GM12878 (cell line): Measurements from ENCODE around the gene SPRY2. TPM values are rescaled to one million over a fixed set of nuclear protein-coding genes. Genes with fewer than 3 reads are reported as not detected.

Experiments
- ATAC-seq: fragments of 200-7000 bp; cut with Tn5 transposase; 3 replicates; pipeline ENCODE4 v1.9.1; 2020; ENCODE audit warnings: mild to moderate bottlenecking, moderate library complexity
- BruUV-seq: library from RNA; stranded (reverse); fragments of 400-500 nt; replicated peaks from 2 replicates; lab custom pipeline; 2021; lab: Mats Ljungman, UMichigan
- CTCF ChIA-PET: fragments of 300-600 bp; sonication (Branson Sonifier 250); formaldehyde crosslinking; extraction: SDS; loops from one replicate; lab custom pipeline; 2021; ENCODE audit warnings: inconsistent platforms; lab: Yijun Ruan, JAX
- POLR2A ChIA-PET: fragments of 350-600 bp; formaldehyde crosslinking; extraction: SDS; loops from one replicate; lab custom pipeline; 2021; ENCODE audit warnings: inconsistent platforms; lab: Charles Lee
- RAD21 ChIA-PET: fragments of 300-600 bp; sonication (Branson Sonifier 250); formaldehyde crosslinking; loops from one replicate; lab custom pipeline; 2023; ENCODE audit warnings: antibody characterized with exemption; ENCODE audit not compliant: unreplicated experiment; lab: Charles Lee
- SMC1A ChIA-PET: fragments of 300-600 bp; sonication (Branson Sonifier 250); formaldehyde crosslinking; loops from one replicate; lab custom pipeline; 2023; ENCODE audit not compliant: unreplicated experiment, uncharacterized antibody; lab: Charles Lee
- DNase-seq: peaks from one replicate; pipeline ENCODE4 v3.0.0-alpha.2; 2011; ENCODE audit warnings: low read depth, low spot score
- FAIRE-seq: peaks from 3 replicates; lab custom pipeline; 2011; peaks lifted over from hg19 to GRCh38; lab: Jason Lieb, UNC
- H2AFZ ChIP-seq: 2 replicates; pipeline ENCODE4 v1.6.0; 2011; ENCODE audit warnings: low read depth, low read length, control low read depth; ENCODE audit not compliant: control insufficient read depth
- H3K27ac ChIP-seq: 2 replicates; pipeline ENCODE4 v1.5.1; 2011; ENCODE audit warnings: control low read depth; ENCODE audit not compliant: control insufficient read depth, insufficient read depth
- H3K27me3 ChIP-seq, 2 experiments: replicated peaks in 1 of 2; 2 replicates each; pipeline versions ENCODE4 v1.6.0 to v1.6.1; 2011; ENCODE audit warnings: low read length in 1 of 2; ENCODE audit not compliant: control insufficient read depth in 2 of 2, insufficient read depth in 2 of 2
- H3K36me3 ChIP-seq, 2 experiments: 2 replicates each; pipeline ENCODE4 v1.5.1; 2011; ENCODE audit warnings: low read length in 1 of 2; ENCODE audit not compliant: control insufficient read depth in 2 of 2, insufficient read depth in 2 of 2
- H3K4me1 ChIP-seq: 2 replicates; pipeline ENCODE4 v1.6.1; 2011; ENCODE audit warnings: mild to moderate bottlenecking, low read length, moderate library complexity, mixed read lengths; ENCODE audit not compliant: control insufficient read depth, insufficient read depth
- H3K4me2 ChIP-seq: 2 replicates; pipeline ENCODE4 v1.6.0; 2011; ENCODE audit warnings: control low read depth; ENCODE audit not compliant: control insufficient read depth, insufficient read depth
- H3K4me3 ChIP-seq: fragments of 200-600 bp; sonication (generic); 2 replicates; pipeline ENCODE4 v1.5.1; 2016
- H3K79me2 ChIP-seq: 2 replicates; pipeline ENCODE4 v1.6.0; 2011; ENCODE audit warnings: low read length; ENCODE audit not compliant: control insufficient read depth, insufficient read depth
- H3K9ac ChIP-seq: 2 replicates; pipeline ENCODE4 v1.8.0; 2011; ENCODE audit warnings: low read length, control low read depth, mixed read lengths; ENCODE audit not compliant: control insufficient read depth, insufficient read depth
- H3K9me3 ChIP-seq: replicated peaks from 3 replicates; pipeline ENCODE4 v1.5.1; 2011; ENCODE audit warnings: mild to moderate bottlenecking, low read length; ENCODE audit not compliant: control insufficient read depth, insufficient read depth
- H4K20me1 ChIP-seq: 2 replicates; pipeline ENCODE4 v1.6.0; 2011; ENCODE audit not compliant: control insufficient read depth, insufficient read depth
- BACH1 ChIP-seq: fragments of 450-650 bp; IDR thresholded peaks from 2 replicates; pipeline ENCODE4 v1.6.1; 2017; ENCODE audit warnings: mild to moderate bottlenecking, borderline replicate concordance
- CBX3 ChIP-seq: fragments of 200-600 bp; sonication (generic); IDR thresholded peaks from 2 replicates; pipeline ENCODE4 v1.6.1; 2016; ENCODE audit warnings: low read depth, borderline replicate concordance
- CTCF ChIP-seq, 3 experiments: IDR thresholded peaks in 2 of 3; conservative IDR thresholded peaks in 1 of 3; 2 replicates each; pipeline ENCODE4 v1.5.1; 2011; ENCODE audit warnings: low read depth in 3 of 3, low read length in 3 of 3, mild to moderate bottlenecking in 3 of 3, control low read depth in 2 of 3, moderate library complexity in 2 of 3, inconsistent platforms in 1 of 3, mixed read lengths in 1 of 3; ENCODE audit not compliant: control insufficient read depth in 2 of 3, insufficient read depth in 1 of 3; ENCODE audit errors: extremely low read depth in 1 of 3
- MTA3 ChIP-seq: IDR thresholded peaks from 2 replicates; pipeline ENCODE4 v1.6.1; 2012; ENCODE audit warnings: low read length, inconsistent platforms, borderline replicate concordance
- MYC ChIP-seq: IDR thresholded peaks from 2 replicates; pipeline ENCODE4 v1.6.1; 2011; ENCODE audit warnings: mild to moderate bottlenecking, low read length, moderate library complexity, inconsistent platforms; ENCODE audit not compliant: insufficient read depth, insufficient replicate concordance, insufficient read length, severe bottlenecking
- RCOR1 ChIP-seq: conservative IDR thresholded peaks from 2 replicates; pipeline ENCODE4 v1.6.1; 2012; ENCODE audit warnings: low read depth, low read length, improper control_type of control experiment
- RELA ChIP-seq: fragments of 450-650 bp; IDR thresholded peaks from 2 replicates; pipeline ENCODE4 v1.8.0; 2014; ENCODE audit warnings: borderline replicate concordance; ENCODE audit not compliant: partially characterized antibody
- RELB ChIP-seq: fragments of 450-650 bp; IDR thresholded peaks from 2 replicates; pipeline ENCODE4 v1.6.1; 2017; ENCODE audit warnings: low read depth, mild to moderate bottlenecking, moderate library complexity
- RFX5 ChIP-seq: IDR thresholded peaks from 2 replicates; pipeline ENCODE4 v1.6.1; 2011; ENCODE audit warnings: low read depth, low read length, improper control_type of control experiment
- SP1 ChIP-seq: IDR thresholded peaks from one replicate; pipeline ENCODE4 v1.6.1; 2011; ENCODE audit warnings: low read depth, low read length
- STAT1 ChIP-seq: fragments of 450-650 bp; conservative IDR thresholded peaks from 2 replicates; pipeline ENCODE4 v1.6.1; 2014; ENCODE audit warnings: antibody characterized with exemption, mild to moderate bottlenecking
- SUZ12 ChIP-seq: fragments of 200-600 bp; sonication (generic); IDR thresholded peaks from one replicate; pipeline ENCODE4 v1.6.1; 2018; ENCODE audit warnings: antibody characterized with exemption, mild to moderate bottlenecking; ENCODE audit not compliant: unreplicated experiment
- TAF1 ChIP-seq: IDR thresholded peaks from 2 replicates; pipeline ENCODE4 v1.6.1; 2011; ENCODE audit warnings: mild to moderate bottlenecking, low read depth, low read length, borderline replicate concordance
- TCF12 ChIP-seq: IDR thresholded peaks from 2 replicates; pipeline ENCODE4 v1.6.1; 2011; ENCODE audit warnings: low read depth, mild to moderate bottlenecking, low read length
- WRNIP1 ChIP-seq: IDR thresholded peaks from 2 replicates; pipeline ENCODE4 v1.6.1; 2011; ENCODE audit warnings: low read depth, low read length, improper control_type of control experiment, borderline replicate concordance
- ZNF592 ChIP-seq: fragments of 450-650 bp; IDR thresholded peaks from 2 replicates; pipeline ENCODE4 v1.6.1; 2017; ENCODE audit warnings: mild to moderate bottlenecking, moderate library complexity
- ZSCAN29 ChIP-seq: fragments of 450-650 bp; IDR thresholded peaks from 2 replicates; pipeline ENCODE4 v1.6.1; 2017; ENCODE audit warnings: mild to moderate bottlenecking, moderate library complexity
- WGBS: methylation state at CpG from one replicate; pipeline ENCODE4 v1.1.6; 2016; ENCODE audit warnings: low lambda C conversion rate; ENCODE audit not compliant: insufficient replicate concordance, insufficient coverage; ENCODE audit errors: missing lambda C conversion rate; 5-methylcytosine and 5-hydroxymethylcytosine counted together
- in situ Hi-C: fragments of 300-500 bp; cut with MboI; formaldehyde crosslinking; loops from 9 replicates; pipeline ENCODE4 v1.14.3; 2018; ENCODE audit warnings: mixed read lengths
- intact Hi-C: fragments of 100-400 bp; cut with micrococcal nuclease; formaldehyde crosslinking; loops from one replicate; pipeline ENCODE4 v1.14.2; 2022; ENCODE audit not compliant: unreplicated experiment
- polyA plus RNA-seq, 11 experiments: library from polyadenylated mRNA; depleted of rRNA in 4 of 11; unstranded in 6 of 11; stranded (reverse) in 5 of 11; fragments of >200 nt; fragmentation: Nextera tagmentation in 4 of 11; fragmentation: Illumina TruSeq in 1 of 11; extraction: Ambion mirVana in 4 of 11; extraction: Trizol in 1 of 11; gene quantifications; 1 replicate in 1 of 11; 2 replicates in 10 of 11; pipeline versions ENCODE4 v1.2.1 to v1.2.3, GENCODE V29; 2011 to 2016; ENCODE audit warnings: inconsistent platforms in 2 of 11, missing spikeins in 2 of 11, low read depth in 1 of 11
- total RNA-seq, 4 experiments: library from RNA; depleted of rRNA in 3 of 4; stranded (reverse); fragments of >200 nt in 3 of 4; fragmentation: Illumina TruSeq in 1 of 4; extraction: Trizol in 1 of 4; gene quantifications; 2 replicates each; pipeline versions ENCODE4 v1.2.1 to v1.2.3, GENCODE V29; 2013 to 2021

The SPRY2 gene
- total and polyA plus RNA-seq, 10 of the 15 experiments (the other 5 are each of a cell fraction or from before 2014, with no cell fraction given) = 1.8 to 82.1 (median 9.2) TPM

- no peaks in the 10 kb centered on the region for H3K9me3 ChIP-seq
- FAIRE-seq (peak; percentile 44), DNase-seq (no peak), ATAC-seq (peak; percentile 84)
- RAD21 ChIA-PET = interaction anchor here (4.0 kb wide), 1 partner anchor 25 kb away, joined by 58 read pairs; the partner anchor contains the start of gene SPRY2
- H3K9ac ChIP-seq = no peak overlapping the region
- CTCF ChIA-PET = interaction anchor here (1.3 kb wide), 1 partner anchor 24 kb away, joined by 3 read pairs; no protein-coding TSS in a partner anchor
- intact Hi-C loops = no loop called here
- no peaks in the 10 kb centered on the region for H3K27me3 ChIP-seq
- no peaks in the 10 kb centered on the region for H3K4me1 ChIP-seq
- in situ Hi-C loops = loop anchor here (10.0 kb wide), 1 partner anchor 693 kb away; no protein-coding TSS in a partner anchor
- TF ChIP-seq TCF12 (no peak), MTA3 (no peak), SP1 (no peak), RFX5 (no peak), MYC (no peak), ZSCAN29 (no peak), RCOR1 (no peak), ZNF592 (no peak), CBX3 (no peak), RELA (no peak), CTCF (IDR thresholded peaks at IDR 0.05 in 2 of 3, conservative IDR thresholded peaks at IDR 0.05 in 1 of 3; ENCODE audit: control insufficient read depth in 2 of 3, extremely low read depth in 1 of 3, insufficient read depth in 1 of 3, low read depth in 3 of 3, low read length in 3 of 3) (no peak), SUZ12 (no peak), RELB (no peak), BACH1 (no peak), TAF1 (no peak), WRNIP1 (no peak), STAT1 (no peak)
- H3K4me2 ChIP-seq = no peak overlapping the region
- no peak overlapping the region for H3K27ac ChIP-seq
- no peak overlapping the region for H2AFZ ChIP-seq
- SMC1A ChIA-PET = interaction anchor here (0.7 to 0.8 kb wide), 3 partner anchors 24 to 46 kb away, joined by 3 read pairs; no protein-coding TSS in a partner anchor
- no peaks in the 10 kb centered on the region for H3K36me3 ChIP-seq
- H4K20me1 ChIP-seq = no peaks in the 10 kb centered on the region
- 39% methylated on average over 3 of the region's 3 CpGs for WGBS
- no peak overlapping the region for H3K4me3 ChIP-seq
- POLR2A ChIA-PET = no interaction called here
- BruUV-seq = no TSS peak
- no peaks in the 10 kb centered on the region for H3K79me2 ChIP-seq
Observed at GRCh38 chr13:80367473-80367872, 26.5 kb upstream of the SPRY2 start.
